NCI-H345 treated with DMSO at 0.1 percent for 48 hours (cell line): Measurements from ENCODE around the gene TMC1.
"Not testable (repeated sequence)": the region's sequence is repeated elsewhere in the genome, so short reads cannot be mapped to it uniquely, and the experiment has no call there.

Experiments
- DNase-seq: peaks from one replicate; lab custom pipeline; 2025; ENCODE audit not compliant: unreplicated experiment; lab: John Stamatoyannopoulos, UW

TMC1 gene

DNA sequence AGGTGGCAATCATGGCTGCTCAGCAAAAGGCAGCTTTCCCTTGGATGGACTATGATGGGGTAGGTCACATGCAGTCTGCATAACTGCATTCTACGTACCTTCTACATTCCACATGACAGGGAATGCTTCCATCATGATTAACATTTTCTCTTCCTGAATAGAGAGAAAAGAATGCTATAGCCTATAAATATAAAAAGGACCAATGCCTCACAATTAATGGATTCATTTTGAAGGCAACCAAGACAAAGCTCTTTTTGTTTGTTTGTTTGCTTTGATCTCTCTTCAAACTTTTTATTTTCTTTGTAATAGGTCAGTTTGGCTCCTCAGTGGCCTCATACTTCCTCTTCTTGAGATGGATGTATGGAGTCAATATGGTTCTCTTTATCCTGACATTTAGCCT, 230.1 kb downstream of the TMC1 start:
- no peak for DNase-seq

DNA sequence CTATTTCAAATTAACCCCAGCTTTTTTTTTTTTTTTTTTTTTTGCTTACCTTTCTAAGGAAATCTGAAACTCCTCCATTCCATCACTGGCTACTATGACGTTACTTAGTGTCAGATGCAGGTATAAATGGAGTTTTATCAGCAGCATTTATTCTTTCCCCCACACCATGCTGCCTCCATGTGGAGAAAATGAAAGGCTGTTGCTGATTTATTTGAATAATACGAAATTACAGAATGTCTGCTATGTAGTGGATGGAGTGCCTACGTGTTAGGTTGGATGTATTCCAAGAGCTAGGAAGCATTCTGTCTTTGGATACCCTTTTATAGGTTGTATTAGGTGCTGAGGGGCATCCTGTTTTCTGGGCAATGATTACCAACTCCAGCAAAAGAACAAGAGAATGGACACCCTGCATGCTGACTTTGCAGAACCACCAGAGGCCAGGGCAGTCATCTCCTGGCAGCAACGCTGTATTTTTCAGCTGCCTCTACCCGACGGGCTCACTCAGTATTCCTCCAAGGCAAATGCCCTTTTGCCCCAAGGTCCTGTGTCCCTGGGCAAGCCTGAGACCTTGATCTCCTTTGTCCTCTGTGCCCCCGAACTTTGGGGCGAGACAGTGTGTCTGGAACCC, 232.0 kb downstream of the TMC1 start:
- DNase-seq = no peak

DNA sequence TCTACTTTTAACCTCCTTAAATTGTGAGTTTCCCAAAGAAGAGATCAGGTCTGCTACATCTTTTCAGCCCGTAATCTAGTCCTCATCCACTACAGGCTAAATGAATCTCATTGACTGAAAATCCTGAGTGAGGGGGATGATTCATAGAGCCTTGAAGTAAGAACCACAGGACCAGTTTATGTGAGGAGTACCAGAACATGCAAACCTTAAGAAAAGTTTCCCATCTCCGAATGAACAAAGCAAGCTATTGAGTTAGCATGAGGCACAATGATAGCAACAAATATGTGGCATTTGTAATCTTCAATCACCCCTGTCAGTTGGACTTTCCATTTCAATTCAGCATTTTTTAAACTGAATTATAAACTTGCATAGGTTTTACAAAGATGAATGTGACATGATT, 234.4 kb downstream of the TMC1 start:
- no peak for DNase-seq

DNA sequence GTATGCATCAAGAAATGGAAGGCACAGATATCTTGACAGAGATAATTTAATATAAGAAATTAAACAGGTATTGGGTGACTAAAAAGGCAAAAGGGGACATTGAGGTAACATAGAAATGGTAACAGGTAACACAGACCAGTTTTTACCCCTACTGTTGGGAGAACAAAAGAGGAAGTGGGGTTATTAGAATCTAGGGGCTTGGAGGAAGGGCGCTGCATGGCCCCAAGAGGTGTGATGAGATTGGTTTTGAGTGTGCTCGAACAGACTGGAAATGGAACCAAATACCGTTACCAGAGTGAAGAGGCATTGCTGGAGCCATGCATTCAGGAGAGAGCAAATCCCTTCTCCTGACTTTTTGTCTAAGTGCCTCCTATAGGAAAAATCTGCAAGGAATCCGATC, 237.5 kb downstream of the TMC1 start:
- no peak for DNase-seq

DNA sequence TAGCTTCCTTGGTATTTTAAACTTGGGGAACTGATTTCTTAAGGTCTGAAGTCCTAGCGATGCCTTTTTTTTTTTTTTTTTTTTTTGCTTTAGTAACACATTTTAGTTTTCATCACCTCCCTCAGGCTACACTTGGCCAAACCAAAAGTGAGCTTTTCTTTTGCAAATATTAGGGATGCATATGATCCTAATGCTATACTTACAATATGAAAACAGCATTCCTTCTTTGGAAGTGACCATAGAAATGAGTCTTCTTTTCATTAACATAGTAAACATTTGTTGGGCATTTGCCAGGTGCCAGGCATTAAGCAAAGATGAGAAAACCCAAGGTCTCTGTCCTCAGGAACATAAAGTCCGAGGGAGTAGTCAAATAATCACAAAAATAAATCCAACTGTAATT, 241.6 kb downstream of the TMC1 start:
- DNase-seq = no peak

DNA sequence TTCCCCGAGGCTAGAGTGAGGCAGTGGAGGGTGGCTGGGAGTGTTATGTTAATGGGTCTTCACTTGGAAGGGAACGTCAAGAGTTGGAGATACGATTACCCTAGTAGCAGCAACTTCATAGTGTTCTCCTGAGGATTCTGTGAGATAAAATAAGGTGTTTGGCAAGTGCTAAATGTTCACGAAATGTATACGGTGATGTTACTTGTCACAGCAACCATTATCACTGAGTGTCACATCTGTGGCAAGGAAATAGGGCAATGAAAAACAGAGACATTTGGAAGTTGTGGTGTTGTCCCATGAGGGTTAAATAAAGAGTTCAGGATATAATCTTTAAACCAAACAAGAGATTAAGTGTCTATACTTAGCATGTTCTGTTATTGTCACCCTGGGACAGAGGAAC, 248.1 kb downstream of the TMC1 start:
- no peak for DNase-seq

DNA sequence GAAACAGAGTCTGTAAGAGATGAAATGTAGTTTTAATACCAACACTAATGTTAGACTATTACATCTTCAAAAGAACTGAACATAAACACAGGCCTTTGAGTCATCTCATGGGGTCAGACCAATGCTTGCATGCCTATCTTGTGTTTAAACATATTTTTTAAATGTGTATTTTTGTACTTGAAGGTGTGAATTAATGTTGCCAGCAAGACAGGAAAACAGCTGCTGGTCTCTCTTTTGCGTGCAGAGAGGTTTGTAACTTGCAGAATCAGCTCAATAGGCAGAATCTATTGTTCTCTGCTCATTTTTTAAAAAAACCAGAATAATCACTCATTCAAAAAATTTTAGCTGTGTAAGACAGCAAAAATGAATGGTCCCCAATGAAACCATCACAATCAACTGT, 251.3 kb downstream of the TMC1 start:
- no peak for DNase-seq

DNA sequence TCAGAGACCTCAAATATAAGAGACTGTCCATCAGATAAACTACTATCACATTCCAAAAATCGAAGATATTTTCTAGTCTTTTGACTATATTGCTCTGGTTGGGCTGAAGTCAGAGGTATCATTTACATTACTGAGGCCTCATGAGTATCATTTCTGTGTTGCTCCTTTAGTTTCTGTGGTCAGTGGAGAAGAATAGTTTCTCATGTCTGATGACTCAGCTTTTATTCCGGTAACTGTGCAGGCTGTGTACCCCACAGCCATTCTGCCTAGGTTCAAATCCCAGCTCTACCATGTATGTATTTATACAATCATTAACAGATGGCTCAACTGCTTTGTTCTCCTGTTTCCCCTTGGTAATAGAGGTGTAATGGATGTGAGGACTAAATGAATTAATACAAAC, 252.2 kb downstream of the TMC1 start:
- DNase-seq = no peak

DNA sequence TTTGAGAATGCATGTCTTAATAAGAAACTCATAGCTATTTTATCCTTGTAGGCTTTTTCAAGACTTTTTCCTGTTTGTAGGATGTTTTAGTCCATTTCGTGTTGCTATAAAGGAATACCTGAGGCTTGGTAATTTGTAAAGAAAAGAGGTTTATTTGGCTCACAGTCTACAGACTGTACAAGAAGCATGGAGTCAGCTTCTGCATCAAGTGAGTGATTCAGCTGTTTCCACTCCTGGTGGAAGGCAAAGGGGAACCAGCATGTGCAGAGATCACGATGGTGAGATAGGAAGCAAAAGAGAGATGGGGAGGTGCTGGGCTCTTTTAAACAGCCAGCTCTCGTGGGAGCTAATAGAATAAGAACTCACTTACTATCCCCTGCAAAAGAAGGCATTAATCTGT, 254.2 kb downstream of the TMC1 start:
- no peak for DNase-seq

DNA sequence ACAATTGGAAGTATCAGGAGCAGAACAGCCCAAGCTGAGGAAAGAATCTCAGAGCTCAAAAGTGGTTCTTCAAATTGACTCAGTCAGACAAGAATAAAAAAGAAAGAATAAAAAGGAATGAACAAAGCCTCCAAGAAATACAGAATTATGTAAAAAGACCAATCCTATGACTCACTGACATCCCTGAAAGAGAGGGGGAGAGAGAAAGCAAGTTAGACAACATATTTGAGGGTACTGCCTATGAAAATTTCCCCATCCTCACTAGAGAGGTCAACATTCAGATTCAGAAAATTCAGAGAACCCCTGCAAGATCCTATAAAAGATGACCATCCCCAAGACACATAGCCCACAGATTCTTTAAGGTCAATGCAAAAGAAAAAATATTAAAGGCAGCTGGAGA, 258.2 kb downstream of the TMC1 start:
- no peak for DNase-seq

DNA sequence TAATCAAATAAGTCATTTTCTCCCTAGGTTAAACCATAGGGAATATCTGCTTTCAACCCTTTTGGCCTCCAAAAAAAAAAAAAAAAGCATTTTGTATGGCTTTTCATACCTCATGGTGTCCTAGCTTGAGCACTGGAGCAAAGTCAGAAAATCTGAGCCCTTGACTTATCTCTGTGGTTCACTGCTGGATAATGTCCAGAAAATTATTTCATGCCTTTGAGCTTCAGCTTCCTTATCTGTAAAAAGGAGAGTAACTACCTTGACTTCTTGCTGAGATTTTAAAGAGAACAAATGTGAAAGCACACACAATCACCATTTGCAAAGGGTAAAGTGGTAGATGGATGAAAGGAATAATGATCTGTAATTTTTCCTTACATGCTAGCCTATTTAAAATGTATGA, 265.5 kb downstream of the TMC1 start:
- no peak for DNase-seq

DNA sequence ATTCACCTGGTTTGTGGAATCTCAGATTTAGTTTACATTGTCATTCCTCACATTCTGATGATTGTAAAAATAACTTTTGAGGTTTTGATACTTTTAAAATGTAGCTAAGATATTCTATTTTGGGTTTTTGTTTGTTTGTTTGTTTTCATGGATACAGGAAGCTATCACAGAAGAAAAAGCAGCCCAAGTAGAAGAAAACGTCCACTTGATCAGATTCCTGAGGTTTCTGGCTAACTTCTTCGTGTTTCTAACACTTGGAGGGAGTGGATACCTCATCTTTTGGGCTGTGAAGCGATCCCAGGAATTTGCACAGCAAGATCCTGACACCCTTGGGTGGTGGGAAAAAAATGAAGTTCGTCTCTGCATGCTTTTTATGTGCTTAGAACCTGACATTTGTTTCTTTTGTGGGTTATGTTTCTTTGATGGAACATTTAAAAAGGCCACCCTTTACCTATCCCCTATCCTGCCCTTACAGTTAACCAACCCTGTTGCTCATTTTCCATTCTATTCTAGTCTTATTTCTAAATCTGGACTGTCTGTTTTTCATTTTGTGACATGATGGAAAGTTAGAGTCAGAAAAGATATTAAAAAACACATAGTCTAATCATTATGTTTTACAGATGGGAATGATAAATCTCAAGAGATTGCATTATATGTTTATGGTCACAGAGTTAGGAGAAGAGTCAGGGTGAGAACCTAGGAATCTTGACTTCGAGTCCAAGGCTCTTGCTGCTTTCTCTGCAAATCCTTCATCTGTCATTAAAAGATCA, 267.7 kb downstream of the TMC1 start:
- DNase-seq = no peak

DNA sequence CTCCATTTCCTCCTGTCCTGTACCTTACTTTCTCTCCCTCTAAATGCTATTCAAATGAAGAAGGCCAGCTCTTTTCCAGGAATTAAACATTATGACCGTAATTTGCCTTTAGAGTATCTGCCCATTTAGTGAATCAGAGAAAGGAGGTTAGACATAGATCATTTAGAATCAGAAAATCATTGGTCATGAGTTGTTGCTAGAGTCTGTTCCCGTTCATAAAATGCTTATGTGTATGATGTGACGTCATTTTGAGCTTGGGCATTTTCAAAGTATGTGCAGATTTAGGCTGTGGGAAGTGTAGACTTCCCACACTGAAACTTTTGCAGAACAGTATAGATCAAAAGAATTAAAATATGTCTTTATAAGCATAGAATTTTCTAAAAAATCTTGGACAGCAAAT, 268.5 kb downstream of the TMC1 start:
- DNase-seq = no peak

DNA sequence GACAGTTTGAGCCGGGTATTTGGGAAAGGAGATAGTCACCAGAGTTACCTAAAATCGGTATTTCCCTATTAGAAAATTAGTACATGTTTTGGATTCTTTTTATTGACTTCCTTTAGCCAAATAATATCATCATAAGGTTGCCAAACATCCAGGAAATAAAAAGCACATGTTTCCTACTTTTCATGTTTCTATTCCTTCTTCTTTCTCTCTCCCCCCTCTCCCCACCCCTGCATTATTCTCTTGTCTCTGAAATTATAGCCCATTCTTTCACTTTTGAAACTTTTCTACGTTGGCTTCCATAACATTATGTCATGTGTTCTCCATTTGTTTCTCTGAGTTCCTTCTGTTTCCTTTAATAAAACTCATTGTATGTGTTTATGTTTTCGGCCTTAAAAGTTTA, 269.6 kb downstream of the TMC1 start:
- DNase-seq = no peak

DNA sequence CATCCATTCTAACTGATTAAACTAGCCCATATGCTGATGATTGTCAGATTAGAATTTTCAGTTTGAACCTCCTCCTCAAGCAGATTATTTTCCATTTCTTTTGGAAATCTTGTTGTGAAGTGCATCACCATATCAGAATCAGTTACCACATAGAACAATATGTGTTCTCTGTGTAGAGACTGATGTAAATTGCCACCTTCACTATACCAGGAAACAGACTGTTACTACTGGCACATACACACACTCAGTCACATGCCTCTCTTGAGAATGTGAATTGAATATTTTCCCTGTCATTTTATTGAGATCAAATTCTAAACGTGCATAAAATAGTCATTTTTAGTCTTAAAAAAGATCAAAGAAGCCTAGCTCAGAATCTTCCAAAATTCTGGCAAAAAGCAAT, 270.0 kb downstream of the TMC1 start:
- DNase-seq = no peak

DNA sequence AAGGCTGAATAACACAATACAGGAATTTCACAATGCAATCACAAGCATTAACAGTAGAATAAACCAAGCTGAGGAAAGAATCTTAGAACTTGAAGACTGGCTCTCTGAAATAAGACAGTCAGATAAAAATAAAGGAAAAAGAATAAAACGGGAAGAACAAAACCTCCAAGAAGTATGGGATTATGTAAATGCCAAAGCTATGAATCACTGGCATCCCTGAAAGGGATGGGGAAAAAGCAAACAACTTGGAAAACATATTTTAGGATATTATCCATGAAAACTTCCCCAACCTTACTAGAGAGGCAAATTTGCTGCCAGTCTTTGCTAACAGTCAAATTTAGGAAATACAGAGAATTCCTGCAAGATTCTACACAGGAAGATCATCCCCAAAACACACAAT, 273.5 kb downstream of the TMC1 start:
- no peak for DNase-seq

DNA sequence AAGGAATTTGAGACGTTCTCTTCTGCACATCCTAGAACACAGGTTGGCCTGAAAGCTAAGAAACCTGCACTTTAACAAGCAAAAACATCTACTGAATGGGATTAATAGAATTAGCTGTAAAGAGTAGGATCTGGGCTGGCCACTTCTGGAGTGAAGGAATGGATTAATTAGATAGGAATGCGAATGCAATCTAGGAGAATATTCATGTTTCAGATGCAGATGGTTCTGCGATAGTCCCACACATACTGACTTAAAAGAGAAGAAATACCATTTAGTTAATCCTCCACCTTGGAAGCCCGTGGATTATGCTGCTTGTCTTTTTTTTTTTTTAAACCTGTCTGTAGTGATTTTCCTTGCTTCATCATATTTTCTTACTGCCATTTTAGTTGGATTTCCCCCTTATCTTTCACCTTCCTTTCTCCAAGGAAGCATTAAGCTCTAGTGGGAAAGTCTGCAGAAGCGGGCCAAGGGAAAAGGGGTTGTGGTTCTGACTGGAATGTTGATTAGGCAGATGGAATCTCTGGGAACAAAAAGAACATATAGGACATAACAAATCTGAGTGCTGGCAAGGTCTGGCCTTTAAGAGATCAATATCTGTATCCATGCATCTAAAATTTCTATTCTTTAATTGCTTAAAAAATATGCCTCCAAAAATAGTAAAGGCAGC, 279.1 kb downstream of the TMC1 start:
- no peak for DNase-seq

DNA sequence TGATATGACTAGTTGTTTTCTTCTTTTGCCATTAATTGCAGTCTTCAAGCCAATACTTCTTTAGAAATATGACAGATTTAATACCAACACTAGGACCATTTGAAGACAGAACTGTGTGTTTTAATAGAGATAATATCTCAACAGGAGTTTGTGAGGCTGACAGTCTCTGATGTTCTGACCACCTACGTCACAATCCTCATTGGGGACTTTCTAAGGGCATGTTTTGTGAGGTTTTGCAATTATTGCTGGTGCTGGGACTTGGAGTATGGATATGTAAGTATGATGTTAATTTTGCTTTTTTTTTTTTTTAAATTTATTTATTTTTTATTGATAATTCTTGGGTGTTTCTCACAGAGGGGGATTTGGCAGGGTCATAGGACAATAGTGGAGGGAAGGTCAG, 283.8 kb downstream of the TMC1 start:
- no peak for DNase-seq

DNA sequence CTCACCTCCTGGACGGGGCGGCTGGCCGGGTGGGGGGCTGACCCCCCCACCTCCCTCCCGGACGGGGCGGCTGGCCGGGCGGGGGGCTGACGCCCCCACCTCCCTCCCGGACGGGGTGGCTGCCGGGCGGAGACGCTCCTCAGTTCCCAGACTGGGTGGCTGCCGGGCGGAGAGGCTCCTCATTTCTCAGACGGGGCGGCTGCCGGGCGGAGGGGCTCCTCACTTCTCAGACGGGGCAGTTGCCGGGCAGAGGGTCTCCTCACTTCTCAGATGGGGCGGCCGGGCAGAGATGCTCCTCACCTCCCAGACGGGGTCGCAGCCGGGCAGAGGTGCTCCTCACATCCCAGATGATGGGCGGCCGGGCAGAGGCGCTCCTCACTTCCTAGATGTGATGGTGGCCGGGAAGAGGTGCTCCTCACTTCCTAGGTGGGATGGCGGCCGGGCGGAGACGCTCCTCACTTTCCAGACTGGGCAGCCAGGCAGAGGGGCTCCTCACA, 285.0 kb downstream of the TMC1 start:
- DNase-seq = not testable (repeated sequence)

DNA sequence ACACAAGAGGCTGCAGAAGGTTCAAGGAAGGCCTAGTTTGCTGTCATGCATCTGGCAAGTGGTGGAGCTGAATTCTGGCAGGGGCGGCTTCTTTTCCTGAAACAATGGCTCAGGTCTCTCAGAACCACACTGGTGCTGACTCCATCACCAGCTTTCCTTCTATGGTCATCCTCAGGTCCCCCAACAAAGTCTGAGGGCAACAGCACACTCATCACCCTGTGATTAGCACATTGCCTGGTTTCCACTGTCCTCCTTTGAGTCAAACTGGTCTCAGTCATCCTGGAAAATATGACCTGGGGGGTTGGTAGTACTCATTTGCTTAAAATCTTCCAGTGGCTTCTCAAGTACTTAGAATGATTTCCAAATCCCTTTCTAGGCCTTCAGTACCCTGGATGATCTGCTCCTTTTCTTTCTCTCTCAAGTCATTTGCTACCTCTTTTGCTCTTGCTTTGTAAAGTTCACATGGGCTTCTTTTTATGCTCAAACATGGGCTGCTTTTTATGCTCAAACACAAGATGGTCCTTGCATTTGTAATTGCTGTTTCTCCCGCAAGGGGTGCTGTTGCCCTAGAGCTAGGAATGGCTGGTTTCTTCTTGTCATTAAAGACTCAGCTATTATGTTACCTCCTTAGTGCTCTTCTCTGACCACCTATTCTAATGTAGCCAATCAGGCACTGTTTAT, 286.5 kb downstream of the TMC1 start:
- DNase-seq = no peak

DNA sequence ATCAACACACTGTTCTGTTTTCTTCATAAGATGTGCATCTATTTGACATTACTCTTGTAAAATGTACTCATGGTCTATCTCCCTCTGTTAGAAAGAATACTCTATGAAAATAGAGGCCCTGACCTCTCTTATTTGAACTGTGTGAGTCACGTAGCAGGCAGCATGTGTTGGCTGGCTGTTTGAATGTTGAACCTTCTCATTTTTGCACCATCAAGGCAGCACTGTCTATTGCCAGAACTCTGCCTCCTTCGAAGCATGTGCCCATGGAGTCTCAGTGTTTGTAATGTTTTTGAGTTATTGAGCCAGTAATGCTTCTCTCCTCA, 287.0 kb downstream of the TMC1 start:
- no peak for DNase-seq

DNA sequence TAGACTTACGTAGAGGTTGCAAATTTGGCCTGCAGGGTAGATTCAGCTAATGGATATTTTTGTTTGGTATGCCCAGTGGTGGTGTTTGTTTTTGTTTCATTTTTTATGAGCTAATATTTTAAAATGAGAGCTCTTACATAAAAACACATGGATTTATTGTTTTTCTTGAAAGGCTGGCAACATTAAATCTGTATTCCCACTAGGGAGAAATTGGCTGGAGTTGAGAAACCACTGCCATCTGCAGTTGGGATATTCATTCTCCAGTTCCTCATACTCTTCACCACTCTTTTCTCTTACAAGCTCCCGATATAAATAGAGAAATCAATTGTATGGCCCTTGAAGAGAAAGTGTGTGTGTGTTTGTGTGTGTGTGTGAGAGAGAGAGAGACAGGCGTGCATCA, 288.2 kb downstream of the TMC1 start:
- DNase-seq = no peak
